ENCODE measurements around the gene CEND1.

Gene CEND1

GRCh38 chr11:825366-826226 is 35.7 kb upstream of the CEND1 start:
- TF ChIP-seq MYC (IDR thresholded peaks at IDR 0.05; ENCODE audit: low read depth, low read length) (no peak), POLR2A (IDR thresholded peaks at IDR 0.05; ENCODE audit: extremely low read depth, insufficient read length) (peak; percentile 15)
- no peak overlapping the region for H3K4me3 ChIP-seq (ENCODE audit: low read depth, low read length)
- no peak for DNase-seq (ENCODE audit: low read depth)

GRCh38 chr11:824942-825341 is 35.1 kb upstream of the CEND1 start:
- no peak overlapping the region for H3K4me3 ChIP-seq (ENCODE audit: low read depth, low read length)
- DNase-seq (ENCODE audit: low read depth) = no peak
- TF ChIP-seq MAX (IDR thresholded peaks at IDR 0.05; ENCODE audit: low read depth, low read length) (no peak), CTCF (IDR thresholded peaks at IDR 0.05; ENCODE audit: low read depth, low read length) (no peak), POLR2A (IDR thresholded peaks at IDR 0.05; ENCODE audit: extremely low read depth, insufficient read length) (no peak), MYC (IDR thresholded peaks at IDR 0.05; ENCODE audit: low read depth, low read length) (no peak)

GRCh38 chr11:824292-824880 is 34.5 kb upstream of the CEND1 start:
- no peak for DNase-seq (ENCODE audit: low read depth)
- TF ChIP-seq POLR2A (IDR thresholded peaks at IDR 0.05; ENCODE audit: extremely low read depth, insufficient read length) (no peak), MYC (IDR thresholded peaks at IDR 0.05; ENCODE audit: low read depth, low read length) (no peak), MAX (IDR thresholded peaks at IDR 0.05; ENCODE audit: low read depth, low read length) (no peak), CTCF (IDR thresholded peaks at IDR 0.05; ENCODE audit: low read depth, low read length) (no peak)
- no peak overlapping the region for H3K4me3 ChIP-seq (ENCODE audit: low read depth, low read length)

- TF ChIP-seq MYC (IDR thresholded peaks at IDR 0.05; ENCODE audit: low read depth, low read length) (no peak), CTCF (IDR thresholded peaks at IDR 0.05; ENCODE audit: low read depth, low read length) (no peak), MAX (IDR thresholded peaks at IDR 0.05; ENCODE audit: low read depth, low read length) (no peak), POLR2A (IDR thresholded peaks at IDR 0.05; ENCODE audit: extremely low read depth, insufficient read length) (no peak)
- H3K4me3 ChIP-seq (ENCODE audit: low read depth, low read length) = no peak overlapping the region
- no peak for DNase-seq (ENCODE audit: low read depth)
Measured at GRCh38 chr11:823441-824291, 33.8 kb upstream of the CEND1 start.

- TF ChIP-seq MAX (IDR thresholded peaks at IDR 0.05; ENCODE audit: low read depth, low read length) (peak; percentile 58), CTCF (IDR thresholded peaks at IDR 0.05; ENCODE audit: low read depth, low read length) (no peak), MYC (IDR thresholded peaks at IDR 0.05; ENCODE audit: low read depth, low read length) (peak; percentile 50; the same call in 1 of the 2 replicates)
- peak overlapping the region; percentile 68 for H3K4me3 ChIP-seq (ENCODE audit: low read depth, low read length)
- DNase-seq (ENCODE audit: low read depth) = peak; percentile 73
Measured at GRCh38 chr11:821512-822371, 31.9 kb upstream of the CEND1 start.
